ENCODE data around the gene KRTAP10-9. TPM values are rescaled to one million over a fixed set of nuclear protein-coding genes. Genes with fewer than 3 reads are reported as not detected.
"Not testable (repeated sequence)": the region's sequence is repeated elsewhere in the genome, so short reads cannot be mapped to it uniquely, and the experiment has no call there.

KRTAP10-9 gene
- total RNA-seq, 1 donor from 2014 or later = not detected

DNA sequence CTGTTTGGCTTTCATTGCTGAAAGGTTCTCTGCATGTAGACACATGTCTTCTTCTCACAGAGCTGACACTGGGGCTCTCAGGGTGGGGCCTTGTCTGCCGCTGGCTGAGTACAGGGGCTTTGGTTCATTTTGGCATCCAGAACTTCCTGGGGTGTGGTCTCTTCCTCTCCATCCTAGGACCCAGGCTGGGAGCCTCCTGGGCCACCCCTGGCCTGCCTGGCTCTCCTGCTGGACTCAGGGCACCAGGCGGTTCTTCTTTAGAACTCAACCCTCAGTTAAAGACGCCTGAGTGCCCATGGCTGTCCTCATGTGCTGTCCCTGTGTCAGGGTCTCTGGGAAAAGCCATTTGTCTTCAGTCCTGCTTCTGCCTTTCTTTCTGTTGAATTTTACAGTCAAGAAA lies 41.0 kb upstream of the KRTAP10-9 start:
- Histone ChIP-seq H3K9ac (ENCODE audit: low read depth in 1 of 3, low read length in 3 of 3) (no peak overlapping the region), H3K27me3 (ENCODE audit: control insufficient read depth in 3 of 3, insufficient read depth in 3 of 3, low read length in 3 of 3) (peaks cover 18 to 38% (median 35%) of the 10 kb centered on the region in 3 donors), H3K36me3 (ENCODE audit: control insufficient read depth in 3 of 3, insufficient read depth in 3 of 3, low read length in 3 of 3) (no peaks in the 10 kb centered on the region), H3K4me3 (ENCODE audit: low read length in 3 of 3) (no peak overlapping the region), H3K27ac (ENCODE audit: low read depth, low read length) (no peak overlapping the region), H3K9me3 (ENCODE audit: control insufficient read depth in 3 of 3, low read length in 3 of 3) (peaks cover 1 to 20% (median 5%) of the 10 kb centered on the region in 3 donors), H3K4me1 (ENCODE audit: control insufficient read depth in 3 of 3, insufficient read depth in 3 of 3, low read length in 3 of 3) (no peaks in the 10 kb centered on the region)

DNA sequence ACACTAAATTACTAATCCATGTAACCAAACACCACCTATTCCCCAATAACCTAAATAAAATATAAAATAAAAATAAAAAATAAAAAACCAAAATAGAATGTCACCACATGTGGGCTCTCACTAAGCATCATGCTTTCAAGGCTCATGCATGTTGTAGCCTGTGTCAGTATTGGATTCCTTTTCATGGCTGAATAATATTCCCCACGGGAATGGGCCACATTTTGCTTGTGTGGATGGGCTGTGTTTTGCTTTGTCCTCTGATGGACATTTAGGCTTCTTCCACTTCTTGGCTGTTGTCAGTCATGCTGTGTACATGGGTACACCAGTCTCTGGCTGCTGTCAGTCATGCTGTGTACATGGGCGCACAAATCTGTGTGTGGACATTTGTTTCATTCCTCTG lies 37.8 kb upstream of the KRTAP10-9 start:
- H3K9me3 ChIP-seq (ENCODE audit: control insufficient read depth in 3 of 3, low read length in 3 of 3) = peaks cover 0 to 13% (median 2%) of the 10 kb centered on the region in 3 donors
- no peaks in the 10 kb centered on the region for H3K36me3 ChIP-seq (ENCODE audit: control insufficient read depth in 3 of 3, insufficient read depth in 3 of 3, low read length in 3 of 3)
- H3K9ac ChIP-seq (ENCODE audit: low read depth in 1 of 3, low read length in 3 of 3) = no peak overlapping the region
- H3K27me3 ChIP-seq (ENCODE audit: control insufficient read depth in 3 of 3, insufficient read depth in 3 of 3, low read length in 3 of 3) = peaks cover 27 to 49% (median 46%) of the 10 kb centered on the region in 3 donors
- H3K4me1 ChIP-seq (ENCODE audit: control insufficient read depth in 3 of 3, insufficient read depth in 3 of 3, low read length in 3 of 3) = peaks cover 3 to 14% (median 6%) of the 10 kb centered on the region in 3 donors
- H3K4me3 ChIP-seq (ENCODE audit: low read length in 3 of 3) = no peak overlapping the region
- H3K27ac ChIP-seq (ENCODE audit: low read depth, low read length) = no peak overlapping the region

DNA sequence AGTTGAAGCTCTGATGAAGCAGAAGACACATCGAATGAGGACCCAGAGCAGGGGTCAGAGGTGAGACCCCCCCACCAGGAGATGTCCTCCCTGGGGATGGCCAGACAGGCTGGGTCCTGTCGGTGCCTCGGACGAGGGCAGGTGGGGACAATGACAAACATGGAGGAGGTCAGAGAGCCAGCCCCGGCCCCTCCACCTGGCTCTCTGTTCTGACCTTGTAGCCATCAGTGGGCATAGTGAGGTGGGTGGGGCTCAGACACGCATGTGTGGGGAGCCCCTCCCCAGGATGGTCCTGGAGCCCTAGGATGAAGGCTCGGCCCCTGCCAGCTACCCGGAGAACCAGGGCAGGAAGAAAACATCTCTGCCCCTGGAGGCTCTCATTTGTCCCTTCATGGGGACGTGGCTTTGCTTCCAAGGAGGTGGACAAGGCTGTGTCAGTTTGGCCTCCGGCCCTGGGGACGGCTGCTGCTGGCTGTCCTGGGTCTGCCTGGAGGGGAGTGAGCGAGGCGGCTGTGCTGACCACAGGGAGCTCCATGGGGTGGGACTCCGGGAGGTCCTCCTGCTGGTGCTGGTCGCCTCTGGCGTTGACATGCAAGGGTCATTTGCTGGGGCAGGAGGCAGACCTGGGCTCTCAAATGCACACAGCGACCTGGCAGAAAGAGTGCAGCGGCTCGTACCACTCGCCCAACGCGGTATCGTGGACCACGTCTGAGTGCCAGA lies 37.1 kb upstream of the KRTAP10-9 start:
- H3K27me3 ChIP-seq (ENCODE audit: control insufficient read depth in 3 of 3, insufficient read depth in 3 of 3, low read length in 3 of 3) = peaks cover 32 to 54% (median 44%) of the 10 kb centered on the region in 3 donors
- H3K9me3 ChIP-seq (ENCODE audit: control insufficient read depth in 3 of 3, low read length in 3 of 3) = peaks cover 0 to 13% (median 2%) of the 10 kb centered on the region in 3 donors
- peaks cover 3 to 14% (median 6%) of the 10 kb centered on the region in 3 donors for H3K4me1 ChIP-seq (ENCODE audit: control insufficient read depth in 3 of 3, insufficient read depth in 3 of 3, low read length in 3 of 3)
- no peak overlapping the region for H3K9ac ChIP-seq (ENCODE audit: low read depth in 1 of 3, low read length in 3 of 3)
- no peaks in the 10 kb centered on the region for H3K36me3 ChIP-seq (ENCODE audit: control insufficient read depth in 3 of 3, insufficient read depth in 3 of 3, low read length in 3 of 3)
- H3K4me3 ChIP-seq (ENCODE audit: low read length in 3 of 3) = no peak overlapping the region
- no peak overlapping the region for H3K27ac ChIP-seq (ENCODE audit: low read depth, low read length)

DNA sequence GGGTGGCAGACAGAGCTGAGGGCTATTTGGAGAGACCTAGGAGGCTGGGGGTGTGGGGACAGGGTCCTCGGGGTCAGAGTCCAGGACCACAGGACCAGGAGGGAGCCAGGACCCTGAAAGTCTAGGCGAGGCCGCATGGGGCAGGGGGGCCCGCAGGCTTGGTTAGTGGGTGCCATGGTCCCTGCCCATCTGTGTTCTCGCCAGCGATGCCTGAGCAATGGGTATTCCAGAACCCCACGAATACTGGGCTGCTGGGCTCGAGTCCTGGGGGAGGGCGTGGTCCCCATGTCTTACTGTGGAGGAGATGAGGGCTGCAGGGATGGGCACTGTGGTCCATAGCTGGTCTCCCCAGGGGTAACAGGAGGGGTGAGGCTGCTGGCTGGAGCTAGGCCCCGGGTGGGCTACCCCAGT lies 36.6 kb upstream of the KRTAP10-9 start:
- H3K4me3 ChIP-seq (ENCODE audit: low read length in 3 of 3) = no peak overlapping the region
- no peak overlapping the region for H3K9ac ChIP-seq (ENCODE audit: low read depth in 1 of 3, low read length in 3 of 3)
- peaks cover 32 to 56% (median 42%) of the 10 kb centered on the region in 3 donors for H3K27me3 ChIP-seq (ENCODE audit: control insufficient read depth in 3 of 3, insufficient read depth in 3 of 3, low read length in 3 of 3)
- peaks cover 0 to 10% (median 2%) of the 10 kb centered on the region in 3 donors for H3K9me3 ChIP-seq (ENCODE audit: control insufficient read depth in 3 of 3, low read length in 3 of 3)
- H3K4me1 ChIP-seq (ENCODE audit: control insufficient read depth in 3 of 3, insufficient read depth in 3 of 3, low read length in 3 of 3) = peaks cover 3 to 14% (median 6%) of the 10 kb centered on the region in 3 donors
- no peak overlapping the region for H3K27ac ChIP-seq (ENCODE audit: low read depth, low read length)
- no peaks in the 10 kb centered on the region for H3K36me3 ChIP-seq (ENCODE audit: control insufficient read depth in 3 of 3, insufficient read depth in 3 of 3, low read length in 3 of 3)

DNA sequence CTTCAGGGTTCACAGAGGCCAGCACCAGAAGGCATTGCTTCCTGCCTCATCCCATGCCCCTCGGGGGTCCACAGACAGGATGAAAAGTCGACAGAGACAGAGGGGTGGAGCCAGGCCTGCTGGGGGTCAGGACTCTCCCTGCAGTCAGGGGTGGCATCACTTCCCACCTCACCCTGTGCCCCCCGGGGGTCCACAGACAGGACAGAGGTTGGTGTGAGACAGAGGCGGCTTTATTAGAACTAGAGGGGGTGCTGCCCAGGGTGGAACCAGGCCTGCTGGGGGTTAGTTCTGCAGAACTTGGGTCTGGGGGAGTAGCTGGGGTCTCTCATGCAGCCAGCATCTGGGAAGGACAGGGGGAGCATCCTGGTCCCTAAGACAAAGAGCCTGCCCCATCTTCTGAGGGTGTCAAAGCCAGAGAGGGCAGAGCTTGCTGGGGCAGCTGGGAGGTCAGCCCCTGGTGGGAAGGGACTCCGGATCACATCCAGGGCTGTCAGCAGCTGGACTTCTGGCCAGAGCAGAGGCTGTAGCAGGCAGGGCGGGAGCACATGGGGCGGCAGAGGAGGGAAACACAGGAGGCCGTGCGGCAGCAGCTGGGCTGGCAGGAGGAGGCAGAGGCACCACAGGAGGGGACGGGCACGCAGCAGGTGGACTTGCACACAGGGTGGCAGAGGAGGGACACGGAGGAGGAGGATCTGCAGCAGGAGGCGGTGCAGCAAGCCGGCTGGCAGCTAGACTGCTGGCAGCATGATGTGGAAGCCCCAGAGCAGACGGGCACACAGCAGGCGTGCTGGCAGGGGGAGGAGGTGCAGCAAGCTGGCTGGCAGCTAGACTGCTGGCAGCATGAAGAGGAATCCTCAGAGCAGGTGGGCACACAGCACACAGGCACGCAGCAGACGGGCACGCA lies 35.7 kb upstream of the KRTAP10-9 start:
- Histone ChIP-seq H3K4me1 (ENCODE audit: control insufficient read depth in 3 of 3, insufficient read depth in 3 of 3, low read length in 3 of 3) (peaks cover 3 to 14% (median 6%) of the 10 kb centered on the region in 3 donors), H3K27me3 (ENCODE audit: control insufficient read depth in 3 of 3, insufficient read depth in 3 of 3, low read length in 3 of 3) (peaks cover 28 to 56% (median 38%) of the 10 kb centered on the region in 3 donors)
- H3K4me3 ChIP-seq (ENCODE audit: low read length in 3 of 3); H3K27ac ChIP-seq (ENCODE audit: low read depth, low read length); H3K36me3 ChIP-seq (ENCODE audit: control insufficient read depth in 3 of 3, insufficient read depth in 3 of 3, low read length in 3 of 3); H3K9ac ChIP-seq (ENCODE audit: low read depth in 1 of 3, low read length in 3 of 3); H3K9me3 ChIP-seq (ENCODE audit: control insufficient read depth in 3 of 3, low read length in 3 of 3): not testable (repeated sequence)

DNA sequence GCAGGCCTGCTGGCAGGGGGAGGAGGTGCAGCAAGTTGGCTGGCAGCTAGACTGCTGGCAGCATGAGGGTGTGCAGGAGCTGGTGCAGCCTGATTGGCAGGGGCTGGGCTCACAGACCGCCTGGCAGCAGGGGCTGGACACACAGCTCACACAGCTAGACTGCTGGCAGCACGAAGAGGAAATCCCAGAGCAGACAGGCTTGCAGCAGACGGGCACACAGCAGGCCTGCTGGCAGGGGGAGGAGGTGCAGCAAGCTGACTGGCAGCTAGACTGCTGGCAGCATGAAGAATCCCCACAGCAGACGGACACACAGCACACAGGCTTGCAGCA lies 35.1 kb upstream of the KRTAP10-9 start:
- H3K27ac ChIP-seq (ENCODE audit: low read depth, low read length); H3K9ac ChIP-seq (ENCODE audit: low read depth in 1 of 3, low read length in 3 of 3); H3K9me3 ChIP-seq (ENCODE audit: control insufficient read depth in 3 of 3, low read length in 3 of 3); H3K36me3 ChIP-seq (ENCODE audit: control insufficient read depth in 3 of 3, insufficient read depth in 3 of 3, low read length in 3 of 3); H3K4me3 ChIP-seq (ENCODE audit: low read length in 3 of 3): not testable (repeated sequence)
- Histone ChIP-seq H3K27me3 (ENCODE audit: control insufficient read depth in 3 of 3, insufficient read depth in 3 of 3, low read length in 3 of 3) (peaks cover 28 to 61% (median 38%) of the 10 kb centered on the region in 3 donors), H3K4me1 (ENCODE audit: control insufficient read depth in 3 of 3, insufficient read depth in 3 of 3, low read length in 3 of 3) (peaks cover 3 to 14% (median 6%) of the 10 kb centered on the region in 3 donors)

DNA sequence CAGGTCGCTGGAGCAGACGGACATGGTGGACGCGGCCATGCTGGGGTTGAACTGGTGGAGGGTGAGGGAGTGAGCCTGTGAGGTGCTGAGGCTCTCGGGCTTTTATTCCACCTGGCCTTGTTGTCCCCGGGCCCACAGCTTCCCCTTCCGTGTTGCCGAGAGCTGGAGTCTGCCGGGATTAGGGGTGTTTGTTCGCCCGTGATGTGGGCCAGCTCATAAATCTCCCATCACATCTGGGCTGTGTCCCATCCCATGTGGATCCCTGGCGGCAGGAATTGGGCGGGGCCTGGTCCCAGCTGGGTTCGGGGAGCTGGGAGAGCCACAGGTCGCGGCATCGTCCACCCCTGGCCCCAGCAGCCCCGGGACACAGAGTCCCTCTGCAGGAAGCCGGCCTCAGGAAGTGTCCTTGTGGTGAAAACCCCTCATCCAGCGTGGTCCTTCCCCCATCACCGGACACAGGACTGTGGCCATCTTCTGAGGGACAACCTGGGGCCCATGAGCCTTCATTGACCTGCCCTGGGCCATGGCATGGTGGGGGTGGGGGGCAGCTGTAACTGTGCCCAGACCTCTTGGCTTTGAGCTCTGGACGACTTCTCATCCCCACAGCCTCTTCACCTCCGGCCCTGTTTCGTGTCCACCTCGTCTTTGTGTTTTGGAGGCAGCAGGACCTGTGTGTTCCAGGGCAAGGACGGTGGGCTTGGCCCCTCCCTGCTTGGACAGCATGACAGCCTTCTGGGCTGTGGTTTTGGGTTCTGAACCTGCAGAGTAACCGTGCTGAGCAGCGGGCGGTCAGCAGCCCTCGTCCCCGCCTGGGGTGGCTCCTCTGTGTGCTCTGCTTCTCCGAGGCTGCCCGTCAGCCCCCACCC lies 34.2 kb upstream of the KRTAP10-9 start, which contains the start of gene KRTAP10-6:
KRTAP10-6 (minus strand) TSS at position 60 of the 866 bp plus-strand sequence; CDS start at position 39, 21 bp downstream.
- Histone ChIP-seq H3K4me3 (ENCODE audit: low read length in 3 of 3) (peak within 1 kb of the TSS in 1 of 3 donors; percentile 13), H3K27me3 (ENCODE audit: control insufficient read depth in 3 of 3, insufficient read depth in 3 of 3, low read length in 3 of 3) (peaks cover 31 to 62% (median 38%) of the 10 kb centered on the region in 3 donors), H3K4me1 (ENCODE audit: control insufficient read depth in 3 of 3, insufficient read depth in 3 of 3, low read length in 3 of 3) (peaks cover 3 to 14% (median 6%) of the 10 kb centered on the region in 3 donors), H3K36me3 (ENCODE audit: control insufficient read depth in 3 of 3, insufficient read depth in 3 of 3, low read length in 3 of 3) (no peaks in the 10 kb centered on the region), H3K27ac (ENCODE audit: low read depth, low read length) (no peak within 1 kb of the TSS), H3K9ac (ENCODE audit: low read depth in 1 of 3, low read length in 3 of 3) (peak within 1 kb of the TSS in 1 of 3 donors; percentile 8), H3K9me3 (ENCODE audit: control insufficient read depth in 3 of 3, low read length in 3 of 3) (peaks cover 0 to 2% (median 0%) of the 10 kb centered on the region in 3 donors)

DNA sequence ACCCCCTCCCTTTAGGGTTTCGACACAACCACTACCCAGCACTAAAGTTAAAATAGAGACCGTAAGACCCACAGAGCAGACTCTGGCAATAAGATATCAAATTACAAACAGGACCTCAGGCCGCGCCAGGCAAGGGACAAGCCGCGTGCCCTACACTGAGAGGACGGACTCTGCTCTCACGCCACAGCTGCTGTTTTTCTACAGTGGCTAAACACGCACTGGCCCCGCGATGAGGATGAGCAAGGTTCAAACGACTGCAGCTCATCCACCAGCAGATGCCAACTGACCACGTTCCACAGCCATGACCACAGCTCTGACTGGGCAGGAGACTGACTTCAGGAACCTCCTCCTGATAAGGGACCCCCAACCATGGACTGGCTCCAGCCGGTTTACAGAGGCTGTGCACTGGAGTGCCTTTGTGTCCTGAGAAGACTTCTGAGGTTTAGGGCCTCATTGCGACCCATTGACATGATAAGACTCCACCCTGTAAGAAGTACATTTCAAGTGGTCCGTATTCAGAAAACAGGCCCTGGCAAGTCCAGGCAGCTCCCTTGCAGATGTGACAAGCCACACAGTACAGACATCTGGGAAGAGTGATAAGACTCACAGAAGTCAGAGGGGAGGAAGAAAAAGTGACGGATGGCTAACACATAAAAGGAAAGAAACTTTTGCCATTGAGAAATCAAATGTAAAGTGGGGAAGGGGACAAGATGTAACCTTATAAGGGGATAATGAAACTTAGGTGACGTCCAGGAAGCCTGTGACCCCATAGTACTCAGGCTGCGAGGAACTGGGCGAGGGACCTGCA lies 33.1 kb upstream of the KRTAP10-9 start:
- Histone ChIP-seq H3K9ac (ENCODE audit: low read depth in 1 of 3, low read length in 3 of 3) (no peak overlapping the region), H3K4me3 (ENCODE audit: low read length in 3 of 3) (no peak overlapping the region), H3K27me3 (ENCODE audit: control insufficient read depth in 3 of 3, insufficient read depth in 3 of 3, low read length in 3 of 3) (peaks cover 35 to 62% (median 48%) of the 10 kb centered on the region in 3 donors)

More for the DNA sequence above, 33.1 kb upstream of the KRTAP10-9 start:
- no peak overlapping the region for H3K27ac ChIP-seq (ENCODE audit: low read depth, low read length)
- peaks cover 3 to 14% (median 6%) of the 10 kb centered on the region in 3 donors for H3K4me1 ChIP-seq (ENCODE audit: control insufficient read depth in 3 of 3, insufficient read depth in 3 of 3, low read length in 3 of 3)
- no peaks in the 10 kb centered on the region for H3K36me3 ChIP-seq (ENCODE audit: control insufficient read depth in 3 of 3, insufficient read depth in 3 of 3, low read length in 3 of 3)
- H3K9me3 ChIP-seq (ENCODE audit: control insufficient read depth in 3 of 3, low read length in 3 of 3) = peaks cover 0 to 2% (median 0%) of the 10 kb centered on the region in 3 donors
